Ishikawa (cell line): ENCODE results near the gene RAPGEF4.
A peak's percentile ranks its signal among the peaks of the same experiment; 100 is the strongest.

Source experiments
- CEBPB ChIP-seq: IDR thresholded peaks from 2 replicates; pipeline ENCODE4 v1.6.1; 2012
- CREB1 ChIP-seq: IDR thresholded peaks from 2 replicates; pipeline ENCODE4 v1.6.1; 2012; ENCODE audit warnings: low read depth
- EGR1 ChIP-seq: IDR thresholded peaks from 2 replicates; pipeline ENCODE4 v1.6.1; 2012
- EP300 ChIP-seq: IDR thresholded peaks from 2 replicates; pipeline ENCODE4 v1.6.1; 2012; ENCODE audit warnings: borderline replicate concordance
- FOXM1 ChIP-seq: IDR thresholded peaks from 2 replicates; pipeline ENCODE4 v1.6.1; 2012; ENCODE audit warnings: low read depth, borderline replicate concordance
- NFIC ChIP-seq: IDR thresholded peaks from 2 replicates; pipeline ENCODE4 v1.6.1; 2012
- RAD21 ChIP-seq: IDR thresholded peaks from 2 replicates; pipeline ENCODE4 v1.6.1; 2012; ENCODE audit warnings: low read depth
- TAF1 ChIP-seq: IDR thresholded peaks from 2 replicates; pipeline ENCODE4 v1.6.1; 2012; ENCODE audit warnings: low read depth, mild to moderate bottlenecking
- TCF12 ChIP-seq: IDR thresholded peaks from 2 replicates; pipeline ENCODE4 v1.6.1; 2012; ENCODE audit warnings: low read depth
- TEAD4 ChIP-seq: IDR thresholded peaks from 2 replicates; pipeline ENCODE4 v1.6.1; 2012
- YY1 ChIP-seq: IDR thresholded peaks from 2 replicates; pipeline ENCODE4 v1.6.1; 2012; ENCODE audit warnings: low read depth
- ZBTB7A ChIP-seq: IDR thresholded peaks from 2 replicates; pipeline ENCODE4 v1.6.1; 2012; ENCODE audit warnings: low read depth
- TF ChIP-seq, protein P1 (sequence below): IDR thresholded peaks from 2 replicates; pipeline ENCODE4 v1.6.1; 2012
- TF ChIP-seq, protein P2 (sequence below): IDR thresholded peaks from 2 replicates; pipeline ENCODE4 v1.6.1; 2012; ENCODE audit warnings: low read depth, mild to moderate bottlenecking
- TF ChIP-seq, protein P3 (sequence below): IDR thresholded peaks from 2 replicates; pipeline ENCODE4 v1.6.1; 2012

The RAPGEF4 gene

DNA sequence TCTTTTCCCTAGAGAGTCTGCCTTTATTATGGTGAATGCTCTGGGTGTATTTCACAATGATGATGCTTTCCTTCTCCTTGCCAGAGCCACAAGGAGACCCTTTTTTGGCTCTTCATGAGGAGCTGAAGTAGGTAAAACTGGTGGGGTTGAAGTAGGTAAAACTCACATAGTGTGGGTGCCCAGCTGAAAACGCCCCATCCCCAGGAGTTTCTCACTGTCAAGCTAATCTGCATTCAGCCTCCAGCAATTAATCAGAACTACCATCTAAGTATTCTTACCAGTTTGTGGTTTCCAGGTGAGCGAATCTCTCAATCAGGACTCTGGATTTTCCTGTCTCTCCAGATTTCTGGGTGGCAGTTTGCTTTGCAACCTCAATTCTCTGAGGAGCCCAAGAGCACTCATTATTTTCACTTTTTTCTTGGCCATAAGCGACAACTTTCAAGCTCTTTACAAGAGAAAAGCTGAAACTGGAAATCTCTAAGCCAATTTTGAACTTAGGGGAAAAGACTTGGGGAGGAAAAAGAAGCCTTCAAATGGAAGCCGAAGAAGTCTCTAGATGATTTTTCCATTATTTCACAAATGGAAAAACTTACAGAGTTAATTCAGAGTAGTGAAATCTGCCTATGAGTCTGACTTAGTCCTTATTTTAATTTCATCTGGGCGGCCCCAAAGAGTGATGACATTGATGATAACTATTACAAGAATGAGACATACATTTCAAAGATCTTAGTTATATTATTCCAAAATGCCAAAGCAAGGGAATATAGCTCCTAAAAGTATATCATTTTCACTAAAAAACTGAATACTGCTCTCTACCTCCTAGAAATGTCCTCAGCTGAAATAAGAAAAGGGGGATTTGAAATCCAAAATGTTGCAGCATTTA is 218.6 kb downstream of the RAPGEF4 start:
- TF ChIP-seq NFIC (0 out of 2 replicates have a peak, but pooled peaks have one; percentile 15), TAF1 (no peak), CREB1 (no peak)
- TF ChIP-seq, protein P1, sequence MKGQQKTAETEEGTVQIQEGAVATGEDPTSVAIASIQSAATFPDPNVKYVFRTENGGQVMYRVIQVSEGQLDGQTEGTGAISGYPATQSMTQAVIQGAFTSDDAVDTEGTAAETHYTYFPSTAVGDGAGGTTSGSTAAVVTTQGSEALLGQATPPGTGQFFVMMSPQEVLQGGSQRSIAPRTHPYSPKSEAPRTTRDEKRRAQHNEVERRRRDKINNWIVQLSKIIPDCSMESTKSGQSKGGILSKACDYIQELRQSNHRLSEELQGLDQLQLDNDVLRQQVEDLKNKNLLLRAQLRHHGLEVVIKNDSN, result no peak

DNA sequence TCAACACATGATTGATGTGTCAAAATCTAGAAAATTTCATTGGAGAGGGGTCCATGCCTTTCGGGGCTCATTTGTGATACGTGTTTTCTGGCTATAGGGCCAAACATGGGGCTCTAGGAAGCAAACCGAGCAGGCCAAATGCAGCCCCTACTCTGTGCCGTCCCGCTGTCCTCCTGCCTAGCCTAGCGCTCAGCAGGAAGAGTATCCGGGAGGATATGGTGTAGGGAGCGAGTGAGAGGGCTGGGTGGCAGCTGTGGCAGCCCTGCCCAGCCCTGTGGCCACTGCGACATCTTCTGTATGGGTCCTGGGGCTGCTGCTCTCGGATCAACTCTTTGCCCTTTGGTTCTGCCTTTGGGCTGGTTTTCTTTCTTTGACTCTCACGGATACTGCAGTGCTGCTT is 219.9 kb downstream of the RAPGEF4 start:
- no peak for TF ChIP-seq CREB1
- TF ChIP-seq TCF12, result no peak
- no peak for TF ChIP-seq RAD21
- TF ChIP-seq, protein P2, sequence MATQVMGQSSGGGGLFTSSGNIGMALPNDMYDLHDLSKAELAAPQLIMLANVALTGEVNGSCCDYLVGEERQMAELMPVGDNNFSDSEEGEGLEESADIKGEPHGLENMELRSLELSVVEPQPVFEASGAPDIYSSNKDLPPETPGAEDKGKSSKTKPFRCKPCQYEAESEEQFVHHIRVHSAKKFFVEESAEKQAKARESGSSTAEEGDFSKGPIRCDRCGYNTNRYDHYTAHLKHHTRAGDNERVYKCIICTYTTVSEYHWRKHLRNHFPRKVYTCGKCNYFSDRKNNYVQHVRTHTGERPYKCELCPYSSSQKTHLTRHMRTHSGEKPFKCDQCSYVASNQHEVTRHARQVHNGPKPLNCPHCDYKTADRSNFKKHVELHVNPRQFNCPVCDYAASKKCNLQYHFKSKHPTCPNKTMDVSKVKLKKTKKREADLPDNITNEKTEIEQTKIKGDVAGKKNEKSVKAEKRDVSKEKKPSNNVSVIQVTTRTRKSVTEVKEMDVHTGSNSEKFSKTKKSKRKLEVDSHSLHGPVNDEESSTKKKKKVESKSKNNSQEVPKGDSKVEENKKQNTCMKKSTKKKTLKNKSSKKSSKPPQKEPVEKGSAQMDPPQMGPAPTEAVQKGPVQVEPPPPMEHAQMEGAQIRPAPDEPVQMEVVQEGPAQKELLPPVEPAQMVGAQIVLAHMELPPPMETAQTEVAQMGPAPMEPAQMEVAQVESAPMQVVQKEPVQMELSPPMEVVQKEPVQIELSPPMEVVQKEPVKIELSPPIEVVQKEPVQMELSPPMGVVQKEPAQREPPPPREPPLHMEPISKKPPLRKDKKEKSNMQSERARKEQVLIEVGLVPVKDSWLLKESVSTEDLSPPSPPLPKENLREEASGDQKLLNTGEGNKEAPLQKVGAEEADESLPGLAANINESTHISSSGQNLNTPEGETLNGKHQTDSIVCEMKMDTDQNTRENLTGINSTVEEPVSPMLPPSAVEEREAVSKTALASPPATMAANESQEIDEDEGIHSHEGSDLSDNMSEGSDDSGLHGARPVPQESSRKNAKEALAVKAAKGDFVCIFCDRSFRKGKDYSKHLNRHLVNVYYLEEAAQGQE, result no peak
- TF ChIP-seq ZBTB7A, result no peak
- TF ChIP-seq FOXM1, result no peak
- no peak for TF ChIP-seq TAF1
- TF ChIP-seq, protein P1, result no peak
- TF ChIP-seq EGR1, result no peak
- no peak for TF ChIP-seq CEBPB
- no peak for TF ChIP-seq EP300
- TF ChIP-seq YY1, result no peak

DNA sequence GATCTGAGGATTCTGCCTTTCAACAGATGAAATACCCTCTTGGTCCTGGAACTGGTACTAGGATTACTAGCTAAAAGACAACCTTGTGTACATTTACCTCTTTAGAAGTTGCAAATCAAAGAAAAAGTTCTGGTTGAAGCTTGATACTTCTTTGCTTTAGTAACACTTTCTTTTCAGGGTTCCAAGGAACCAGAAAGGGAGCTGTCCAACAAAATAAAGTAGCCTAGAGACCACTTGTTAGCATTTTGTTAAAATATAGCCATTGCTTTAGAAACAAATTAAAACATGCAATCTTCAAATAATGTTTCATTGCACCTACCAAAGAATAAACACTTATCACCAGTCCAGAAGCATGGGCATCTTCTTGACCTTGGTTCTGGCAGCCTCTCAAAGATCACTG is 222.1 kb downstream of the RAPGEF4 start:
- TF ChIP-seq, protein P2, result peak; percentile 72
- TF ChIP-seq, protein P3, sequence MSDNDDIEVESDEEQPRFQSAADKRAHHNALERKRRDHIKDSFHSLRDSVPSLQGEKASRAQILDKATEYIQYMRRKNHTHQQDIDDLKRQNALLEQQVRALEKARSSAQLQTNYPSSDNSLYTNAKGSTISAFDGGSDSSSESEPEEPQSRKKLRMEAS, result no peak

DNA sequence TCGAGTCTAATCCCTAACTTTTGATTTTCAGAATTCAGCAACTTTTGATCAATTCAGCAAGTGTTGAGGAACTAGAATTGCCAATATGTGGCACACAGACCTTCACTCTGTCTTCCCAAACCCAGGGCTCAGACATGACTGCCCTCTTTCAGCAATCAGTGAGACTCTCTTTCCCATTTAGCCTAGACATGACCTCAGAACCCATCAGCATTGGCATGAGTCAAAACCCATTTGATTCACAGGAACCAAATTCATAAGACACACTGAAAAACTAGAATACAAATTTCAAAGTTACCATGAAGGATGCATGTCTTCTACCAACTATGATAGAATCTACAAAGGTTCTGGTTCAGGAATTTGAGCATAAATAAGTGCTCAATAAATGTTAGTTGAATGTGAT is 226.4 kb downstream of the RAPGEF4 start:
- no peak for TF ChIP-seq CREB1
- TF ChIP-seq, protein P1, result no peak
- no peak for TF ChIP-seq TCF12
- no peak for TF ChIP-seq TAF1
- TF ChIP-seq, protein P3, result no peak
- TF ChIP-seq YY1, result no peak
- TF ChIP-seq EGR1, result no peak
- TF ChIP-seq NFIC, result no peak
- no peak for TF ChIP-seq FOXM1
- TF ChIP-seq RAD21, result no peak
- no peak for TF ChIP-seq ZBTB7A
- TF ChIP-seq, protein P2, result no peak
- no peak for TF ChIP-seq CEBPB
- TF ChIP-seq EP300, result no peak
- no peak for TF ChIP-seq TEAD4
